GM10248 (cell line): ENCODE results near the gene KRCC1.

Experiments
- CTCF ChIA-PET: fragments of 300-600 bp; sonication (Branson Sonifier 250); formaldehyde crosslinking; extraction: SDS; loops from one replicate; lab custom pipeline; 2021; ENCODE audit warnings: antibody characterized with exemption; lab: Yijun Ruan, JAX
- POLR2A ChIA-PET: fragments of 350-650 bp; sonication (Branson Sonifier 250); formaldehyde crosslinking; extraction: SDS; loops from one replicate; lab custom pipeline; 2020; ENCODE audit warnings: antibody characterized with exemption; lab: Yijun Ruan, JAX
- DNase-seq: peaks from one replicate; pipeline ENCODE4 v3.0.0; 2012; ENCODE audit errors: extremely low spot score
- TF ChIP-seq, protein P1 (sequence below): IDR thresholded peaks from 2 replicates; pipeline ENCODE4 v1.5.1; 2012; ENCODE audit warnings: mild to moderate bottlenecking, low read depth; ENCODE audit errors: extremely low read depth, missing control alignments, control extremely low read depth

KRCC1 gene

DNA sequence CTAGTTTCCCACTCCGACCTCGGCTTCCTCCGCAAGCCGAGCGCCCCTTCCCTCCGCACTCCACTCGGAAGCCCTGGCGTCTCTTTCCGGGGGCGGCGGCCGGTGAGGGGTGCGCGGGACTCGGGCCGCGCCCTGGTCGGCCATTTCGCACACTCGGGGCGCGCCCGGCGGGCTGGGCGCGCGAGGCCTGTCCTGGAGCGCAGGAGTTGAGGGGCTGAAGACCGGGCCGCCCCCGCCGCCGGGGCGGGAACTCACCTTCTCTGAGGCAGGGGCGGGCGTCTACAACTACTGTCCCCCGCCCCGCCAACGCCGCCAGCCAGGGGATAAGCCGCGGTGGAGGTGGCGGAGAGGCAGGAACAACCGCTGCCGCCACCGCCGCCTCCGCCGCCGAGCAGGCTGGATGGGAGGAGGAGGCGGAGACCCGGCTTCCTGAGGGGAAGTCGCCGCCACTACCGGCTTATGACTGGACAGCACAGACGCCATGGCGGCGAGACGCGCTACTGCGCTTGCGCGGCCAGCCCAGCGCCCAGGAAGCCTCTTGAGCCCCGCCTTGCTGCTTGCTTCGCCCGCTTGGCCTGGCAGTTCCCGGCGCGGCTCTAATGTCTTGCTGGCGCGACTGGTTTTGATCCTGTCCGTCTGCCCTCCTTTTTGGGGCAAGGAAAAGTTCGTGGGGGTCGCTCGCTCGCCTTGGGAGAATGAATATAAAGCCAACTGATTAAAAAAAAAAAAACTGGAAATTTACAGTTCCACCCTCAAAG, at the start of gene KRCC1:
Gene KRCC1, minus strand, starts transcription at position 413 of the 758 bp plus-strand sequence. CDS start 27,220 bp downstream, outside the sequence.
- POLR2A ChIA-PET: no interaction called here
- CTCF ChIA-PET: interaction anchor here (0.8 kb wide), 1 partner anchor 15 kb away, joined by 3 read pairs; no protein-coding TSS in a partner anchor

DNA sequence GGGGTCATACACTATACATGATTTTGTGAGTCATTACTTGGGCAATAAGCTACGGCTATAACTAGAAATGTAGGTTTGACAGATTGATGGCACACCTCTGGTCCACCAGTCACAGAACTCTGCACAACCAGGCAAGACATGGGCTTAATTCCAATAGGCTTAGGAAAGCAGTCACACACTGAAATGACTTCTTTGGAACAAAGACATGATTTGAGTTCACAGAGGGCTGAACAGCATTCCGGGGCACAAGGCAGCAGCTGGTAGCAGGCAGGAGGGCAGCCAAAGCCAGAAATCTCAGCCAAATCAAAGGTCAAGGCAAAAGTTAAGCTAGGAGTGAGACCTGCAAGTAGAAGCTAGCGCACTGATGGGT, 44.9 kb upstream of the KRCC1 start:
- TF ChIP-seq, protein P1, sequence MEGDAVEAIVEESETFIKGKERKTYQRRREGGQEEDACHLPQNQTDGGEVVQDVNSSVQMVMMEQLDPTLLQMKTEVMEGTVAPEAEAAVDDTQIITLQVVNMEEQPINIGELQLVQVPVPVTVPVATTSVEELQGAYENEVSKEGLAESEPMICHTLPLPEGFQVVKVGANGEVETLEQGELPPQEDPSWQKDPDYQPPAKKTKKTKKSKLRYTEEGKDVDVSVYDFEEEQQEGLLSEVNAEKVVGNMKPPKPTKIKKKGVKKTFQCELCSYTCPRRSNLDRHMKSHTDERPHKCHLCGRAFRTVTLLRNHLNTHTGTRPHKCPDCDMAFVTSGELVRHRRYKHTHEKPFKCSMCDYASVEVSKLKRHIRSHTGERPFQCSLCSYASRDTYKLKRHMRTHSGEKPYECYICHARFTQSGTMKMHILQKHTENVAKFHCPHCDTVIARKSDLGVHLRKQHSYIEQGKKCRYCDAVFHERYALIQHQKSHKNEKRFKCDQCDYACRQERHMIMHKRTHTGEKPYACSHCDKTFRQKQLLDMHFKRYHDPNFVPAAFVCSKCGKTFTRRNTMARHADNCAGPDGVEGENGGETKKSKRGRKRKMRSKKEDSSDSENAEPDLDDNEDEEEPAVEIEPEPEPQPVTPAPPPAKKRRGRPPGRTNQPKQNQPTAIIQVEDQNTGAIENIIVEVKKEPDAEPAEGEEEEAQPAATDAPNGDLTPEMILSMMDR: no peak
- POLR2A ChIA-PET: no interaction called here
- no peak for DNase-seq
- CTCF ChIA-PET: interaction anchor here (1.3 to 1.8 kb wide), 2 partner anchors 11 to 38 kb away, joined by 3 to 4 read pairs; no protein-coding TSS in a partner anchor

More for the DNA sequence above, at the start of gene KRCC1:
- TF ChIP-seq, protein P1: no peak
- peak; percentile 97 for DNase-seq

DNA sequence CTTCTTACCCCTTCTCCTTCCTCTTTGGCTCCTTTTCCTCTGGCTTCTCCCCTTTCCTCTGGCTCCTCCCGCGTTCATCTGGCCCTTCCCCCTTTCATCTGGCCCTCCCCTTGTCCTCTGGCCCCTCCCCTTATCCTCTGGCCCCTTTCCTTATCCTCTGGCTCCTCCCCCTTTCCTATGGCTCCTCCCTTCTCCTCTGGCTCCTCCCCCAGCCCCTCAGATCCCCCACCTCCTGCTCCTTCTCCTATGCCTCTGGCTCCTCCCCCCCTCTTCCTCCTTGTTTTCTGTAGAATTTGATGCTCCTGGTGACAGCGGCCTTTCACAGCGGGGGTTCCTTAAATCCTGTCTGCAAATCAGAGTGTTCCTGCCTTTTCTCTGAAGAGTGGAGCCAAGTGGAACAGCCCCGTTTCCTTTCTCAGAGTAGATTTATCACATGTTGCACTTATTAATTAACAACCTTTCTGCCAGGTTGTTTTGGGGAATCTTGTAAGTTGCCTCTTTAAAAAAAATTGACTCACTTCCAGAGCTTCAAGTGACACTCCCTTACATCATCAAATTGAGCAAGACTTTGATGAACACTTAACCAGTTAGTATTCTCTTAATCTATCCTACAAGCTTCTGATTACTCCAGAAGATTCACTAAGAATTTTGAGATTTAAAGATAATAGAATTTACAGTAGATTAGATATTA, 44.4 kb upstream of the KRCC1 start:
- ChIA-PET CTCF (interaction anchor here (1.3 to 1.8 kb wide), 2 partner anchors 10 to 38 kb away, joined by 3 to 4 read pairs; no protein-coding TSS in a partner anchor), POLR2A (no interaction called here)
- TF ChIP-seq, protein P1: no peak
- no peak for DNase-seq

DNA sequence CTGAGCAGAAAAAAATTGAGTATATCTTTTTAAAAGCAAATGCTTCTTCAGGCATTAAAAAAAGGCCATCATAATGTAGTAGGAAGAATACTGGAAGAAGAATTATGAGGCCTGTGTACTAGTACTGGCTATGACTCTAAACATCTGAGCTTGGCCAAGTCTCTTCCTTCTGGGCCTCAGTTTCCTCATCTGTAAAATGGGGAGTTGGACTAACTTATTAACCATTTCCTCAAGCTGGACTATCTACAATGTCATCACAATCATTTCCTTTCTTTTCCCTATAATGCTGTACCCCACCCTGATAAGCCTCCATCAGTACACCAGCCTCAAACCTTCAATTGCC, 42.9 kb upstream of the KRCC1 start:
- no peak for DNase-seq
- ChIA-PET CTCF (interaction anchor here (1.8 to 3.7 kb wide), 2 partner anchors 9 to 38 kb away, joined by 4 to 12 read pairs; no protein-coding TSS in a partner anchor), POLR2A (no interaction called here)
- TF ChIP-seq, protein P1: no peak

DNA sequence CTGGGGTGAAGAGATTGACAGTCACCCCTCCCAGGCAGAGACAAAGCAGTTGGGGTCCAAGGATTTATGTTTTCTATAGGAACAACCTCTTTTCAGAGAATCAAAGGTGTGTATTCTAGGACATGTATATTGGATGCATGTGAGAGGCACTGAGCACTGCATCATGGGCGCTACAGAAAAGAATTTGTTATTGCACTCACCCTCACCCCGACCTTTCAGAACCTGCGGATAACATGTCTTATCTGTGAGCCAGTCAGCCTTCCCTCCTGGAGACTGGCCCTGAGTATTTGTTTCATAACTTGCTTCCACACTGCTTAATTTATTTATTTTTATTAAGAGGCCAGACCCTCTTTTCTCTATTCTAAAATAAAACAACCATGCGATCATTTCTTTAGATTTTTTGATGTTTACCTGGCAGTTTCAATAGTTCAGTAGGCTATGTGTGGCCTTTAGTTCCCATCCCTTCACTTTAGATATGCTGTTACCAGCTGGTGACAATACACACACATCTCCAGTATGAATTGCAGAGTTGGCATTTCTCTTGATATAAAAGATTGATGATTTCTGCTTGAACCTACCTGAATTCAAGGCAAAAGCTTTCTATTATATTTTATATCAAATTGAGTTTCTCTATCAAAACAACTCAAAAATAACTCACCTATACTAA, 42.4 kb upstream of the KRCC1 start:
- DNase-seq: no peak
- TF ChIP-seq, protein P1: no peak
- ChIA-PET CTCF (interaction anchor here (3.7 kb wide), 1 partner anchor 37 kb away, joined by 12 read pairs; no protein-coding TSS in a partner anchor), POLR2A (no interaction called here)

DNA sequence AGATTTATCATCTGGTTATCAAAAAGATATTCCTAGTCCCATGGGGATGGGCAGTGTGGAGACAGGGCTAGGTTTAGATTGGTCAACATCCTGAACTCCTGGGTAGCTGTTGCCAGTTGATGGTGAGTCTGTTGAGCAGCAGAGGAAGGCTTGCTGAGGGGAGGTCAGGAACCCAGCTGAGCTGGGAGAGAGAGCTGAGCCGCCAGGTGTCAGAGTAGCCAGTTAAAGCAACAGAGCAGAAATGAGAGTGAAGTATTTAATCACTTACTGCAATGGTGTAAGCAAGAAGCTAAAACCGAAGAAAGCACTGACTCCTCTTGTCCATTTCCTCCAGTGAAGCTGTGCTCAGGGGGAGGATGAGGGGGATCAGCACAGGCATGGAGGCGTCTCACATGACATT, 41.6 kb upstream of the KRCC1 start:
- CTCF ChIA-PET: interaction anchor here (3.7 kb wide), 1 partner anchor 37 kb away, joined by 12 read pairs; no protein-coding TSS in a partner anchor
- TF ChIP-seq, protein P1: no peak
- POLR2A ChIA-PET: no interaction called here
- no peak for DNase-seq
